Duodenal mucosa (tissue), 2 donors: ENCODE data around the gene PFN1.

Source experiments
- H3K27ac ChIP-seq: one replicate; pipeline ENCODE4 v1.7.0; 2013; ENCODE audit warnings: low read depth, low read length
- H3K27me3 ChIP-seq, 2 donors: one replicate each; pipeline ENCODE4 v1.7.0; 2013; ENCODE audit warnings: low read length in 2 of 2, control low read depth in 1 of 2; ENCODE audit not compliant: insufficient read depth in 2 of 2, control insufficient read depth in 1 of 2
- H3K36me3 ChIP-seq, 2 donors: one replicate each; pipeline ENCODE4 v1.7.0; 2013; ENCODE audit warnings: low read length in 2 of 2, control low read depth in 1 of 2; ENCODE audit not compliant: insufficient read depth in 2 of 2, control insufficient read depth in 1 of 2
- H3K4me1 ChIP-seq, 2 donors: one replicate each; pipeline ENCODE4 v1.7.0; 2013; ENCODE audit warnings: low read length in 2 of 2, control low read depth in 1 of 2; ENCODE audit not compliant: insufficient read depth in 2 of 2, control insufficient read depth in 1 of 2
- H3K4me3 ChIP-seq, 2 donors: one replicate each; pipeline ENCODE4 v1.7.0; 2013; ENCODE audit warnings: low read length in 2 of 2, low read depth in 1 of 2
- H3K9ac ChIP-seq, 2 donors: one replicate each; pipeline ENCODE4 v1.7.0; 2013; ENCODE audit warnings: low read length in 2 of 2, low read depth in 1 of 2
- H3K9me3 ChIP-seq, 2 donors: one replicate each; pipeline ENCODE4 v1.7.0; 2013; ENCODE audit warnings: low read length in 2 of 2, control low read depth in 1 of 2; ENCODE audit not compliant: control insufficient read depth in 1 of 2

Gene PFN1

DNA sequence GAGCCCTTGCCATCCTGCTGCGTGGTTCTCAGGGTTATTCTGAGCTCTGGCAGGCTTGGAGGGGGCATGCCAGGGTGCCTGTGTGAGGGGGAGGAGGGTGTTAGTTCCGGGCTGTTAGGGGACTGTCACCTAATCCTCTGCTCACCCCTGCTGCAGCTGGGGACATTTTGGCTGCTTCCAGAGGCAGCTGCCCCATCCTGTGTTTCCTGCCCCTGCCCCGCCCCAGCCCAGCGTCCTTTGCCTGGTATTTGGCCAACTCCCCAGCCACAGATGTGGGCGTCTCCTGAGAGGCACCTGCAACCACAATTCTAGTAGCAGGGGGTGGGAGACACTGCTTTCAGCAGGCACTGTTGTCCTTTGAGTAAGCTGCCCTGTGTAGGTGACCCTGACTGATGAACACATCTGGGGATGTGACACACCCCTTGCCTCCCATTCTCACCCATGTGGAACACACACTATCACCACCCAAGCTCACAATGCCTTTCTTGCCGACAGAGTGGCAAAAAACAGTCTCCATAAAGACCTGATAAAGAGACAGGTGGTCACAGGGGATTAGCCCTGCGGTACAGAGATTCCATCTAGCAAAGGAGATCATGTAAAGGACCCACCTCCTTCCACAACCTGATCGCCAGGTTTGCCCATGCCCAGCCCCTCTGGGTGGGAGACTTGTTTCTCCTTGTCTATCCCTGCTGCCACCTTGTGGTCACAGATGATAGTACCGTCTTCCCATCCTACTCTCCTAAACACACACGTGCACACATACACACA is 45.1 kb downstream of the PFN1 start, which contains the start of gene CHRNE:
Gene CHRNE (minus strand): TSS at position 48 of the 768 bp plus-strand sequence. CDS start 35 bp downstream, at position 13.
- peaks cover 10 to 13% of the 10 kb centered on the region in 2 donors for H3K27me3 ChIP-seq
- no peaks in the 10 kb centered on the region for H3K36me3 ChIP-seq
- H3K4me1 ChIP-seq: peaks cover 19 to 42% of the 10 kb centered on the region in 2 donors
- peak within 1 kb of the TSS in 1 of 2 donors; percentile 7 for H3K4me3 ChIP-seq
- no peaks in the 10 kb centered on the region for H3K9me3 ChIP-seq
- H3K27ac ChIP-seq: no peak within 1 kb of the TSS
- H3K9ac ChIP-seq: peak within 1 kb of the TSS in 1 of 2 donors; percentile 28

DNA sequence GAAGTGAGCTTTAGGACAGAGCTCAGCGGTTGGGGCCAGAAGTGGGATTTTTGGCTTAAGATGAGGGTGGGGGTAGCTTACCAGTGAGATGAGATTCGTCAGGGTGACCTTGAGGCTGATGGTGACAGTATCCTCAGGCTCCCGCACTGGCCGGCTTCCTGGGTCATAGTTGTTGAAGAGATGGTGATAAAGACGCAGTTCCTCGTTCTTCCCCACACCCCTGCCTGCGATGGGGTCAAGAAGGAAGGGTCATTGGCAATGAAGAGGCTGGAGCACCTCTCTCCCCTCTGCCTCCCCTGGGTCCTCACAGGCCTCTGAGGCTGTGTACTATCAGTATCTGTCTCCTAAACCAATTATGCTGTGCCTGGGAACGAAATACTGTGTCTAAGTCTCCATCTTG is 45.8 kb downstream of the PFN1 start:
- H3K9ac ChIP-seq: peak overlapping the region in 1 of 2 donors; percentile 28
- no peak overlapping the region for H3K4me3 ChIP-seq
- H3K27ac ChIP-seq: no peak overlapping the region
- no peaks in the 10 kb centered on the region for H3K36me3 ChIP-seq
- no peaks in the 10 kb centered on the region for H3K9me3 ChIP-seq
- peaks cover 17 to 42% of the 10 kb centered on the region in 2 donors for H3K4me1 ChIP-seq
- H3K27me3 ChIP-seq: peaks cover 10 to 13% of the 10 kb centered on the region in 2 donors

DNA sequence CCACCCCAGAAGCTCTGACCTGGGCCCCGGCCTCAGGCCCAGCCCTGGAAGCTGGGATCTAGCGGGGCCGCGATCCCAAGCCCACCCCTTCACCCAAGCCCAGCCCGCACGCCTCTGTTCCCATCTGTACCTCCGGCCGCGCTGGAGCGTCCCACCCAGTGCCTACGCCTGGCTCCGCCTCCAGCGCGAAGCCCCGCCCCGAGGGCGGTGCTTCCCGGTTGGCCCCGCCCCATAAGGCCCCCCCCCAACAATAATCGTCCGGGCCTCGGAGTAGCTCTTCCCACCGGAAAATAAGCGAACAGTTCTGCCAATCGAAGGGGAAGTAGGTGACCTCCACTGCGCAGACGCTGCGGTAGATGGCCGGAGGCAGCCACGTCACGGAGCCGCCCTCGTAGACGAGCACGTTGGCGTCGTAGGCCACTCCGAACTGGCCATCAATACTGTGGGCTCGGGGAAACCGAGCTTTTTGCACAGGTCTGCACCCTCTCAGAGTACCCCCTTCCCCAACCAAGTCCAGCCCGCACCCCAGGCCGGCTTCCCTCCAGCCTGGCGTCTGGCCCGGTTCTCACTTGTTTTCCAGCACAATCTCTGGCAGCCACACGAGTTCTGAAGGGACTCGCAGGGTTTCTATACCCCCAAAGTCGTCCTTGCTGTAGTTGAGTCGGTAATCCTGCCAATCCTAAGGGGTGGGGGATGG is 46.5 kb downstream of the PFN1 start:
- H3K4me3 ChIP-seq: peak overlapping the region in 1 of 2 donors; percentile 85
- H3K27ac ChIP-seq: no peak overlapping the region
- peak overlapping the region in 1 of 2 donors; percentile 31 for H3K9ac ChIP-seq
- peaks cover 17 to 42% of the 10 kb centered on the region in 2 donors for H3K4me1 ChIP-seq
- H3K9me3 ChIP-seq: no peaks in the 10 kb centered on the region
- peaks cover 3% of the 10 kb centered on the region in 2 donors for H3K36me3 ChIP-seq
- H3K27me3 ChIP-seq: peaks cover 10 to 13% of the 10 kb centered on the region in 2 donors

DNA sequence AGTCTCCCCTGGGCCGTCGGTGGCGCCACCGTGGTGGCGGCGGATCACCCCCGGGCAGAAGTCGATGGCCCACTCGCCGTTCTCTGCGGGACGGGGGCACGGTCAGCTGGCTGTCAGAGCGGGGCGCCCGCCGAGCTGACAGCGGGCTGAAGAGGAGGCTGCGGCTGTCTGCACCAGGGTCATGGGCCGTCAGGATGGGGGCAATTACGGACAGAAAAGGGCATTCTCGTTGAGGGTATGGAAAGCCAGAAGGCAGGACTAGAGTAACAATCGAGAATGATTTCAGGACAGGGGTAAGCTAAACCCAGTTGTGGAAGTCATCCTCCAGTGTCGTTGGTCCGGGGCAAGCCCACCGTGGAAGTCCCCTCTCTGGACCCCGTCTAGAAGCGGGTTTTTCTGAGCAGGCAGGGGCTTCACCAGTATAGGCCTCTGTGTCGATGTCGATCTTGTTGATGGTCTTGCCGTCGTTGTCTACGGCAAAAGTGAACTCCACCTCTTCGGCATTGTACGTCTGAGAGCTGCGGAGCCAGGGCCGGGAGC is 47.2 kb downstream of the PFN1 start:
- H3K9me3 ChIP-seq: no peaks in the 10 kb centered on the region
- H3K27me3 ChIP-seq: peaks cover 10 to 13% of the 10 kb centered on the region in 2 donors
- H3K36me3 ChIP-seq: peaks cover 7 to 9% of the 10 kb centered on the region in 2 donors
- H3K4me1 ChIP-seq: peaks cover 17 to 42% of the 10 kb centered on the region in 2 donors
- H3K27ac ChIP-seq: no peak overlapping the region
- peak overlapping the region; percentile 35 to 85 for H3K4me3 ChIP-seq
- peak overlapping the region in 1 of 2 donors; percentile 31 for H3K9ac ChIP-seq

DNA sequence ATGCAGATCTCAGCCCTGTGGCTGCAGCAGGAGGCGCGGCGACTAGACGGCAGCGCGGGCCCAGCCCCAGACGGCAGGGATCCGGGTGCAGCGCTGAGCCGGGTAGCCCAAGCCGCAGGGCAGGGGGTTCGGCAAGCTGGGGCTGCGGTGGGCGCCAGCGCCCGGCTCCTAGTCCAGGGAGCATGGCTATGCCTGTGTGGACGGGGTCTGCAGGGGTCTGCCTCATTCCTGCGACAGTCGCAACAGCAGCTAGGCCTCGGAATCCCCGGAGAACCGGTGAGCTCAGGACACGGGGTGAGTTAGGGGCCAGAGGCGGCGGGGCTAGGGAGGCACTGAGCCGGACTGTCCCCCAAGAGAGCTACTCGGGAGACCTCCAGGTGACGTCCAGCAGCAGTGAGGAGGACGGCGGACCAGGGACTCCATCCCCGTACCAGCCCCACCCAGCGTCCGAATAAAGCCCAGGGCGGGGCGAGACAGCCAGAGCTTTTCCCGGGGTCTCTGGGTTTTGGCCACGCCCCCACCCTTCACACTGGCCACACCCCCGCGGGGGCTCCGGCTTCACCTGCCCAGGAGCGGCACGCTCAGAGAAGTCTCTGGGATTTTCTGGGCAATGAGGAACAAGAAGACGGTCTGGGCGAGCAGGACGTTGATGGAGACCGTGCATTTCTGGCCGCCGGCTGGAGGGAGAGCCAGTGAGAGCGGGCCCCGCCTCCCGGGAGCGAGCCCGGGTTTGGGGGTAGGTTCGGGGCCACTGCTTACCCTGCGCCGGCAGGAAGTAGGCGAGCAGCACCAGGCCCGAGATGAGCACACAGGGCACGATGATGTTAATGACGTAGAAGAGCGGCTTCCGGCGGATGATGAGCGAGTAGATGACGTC is 47.9 kb downstream of the PFN1 start:
- Histone ChIP-seq H3K9me3 (no peaks in the 10 kb centered on the region), H3K36me3 (peaks cover 14 to 16% of the 10 kb centered on the region in 2 donors), H3K27me3 (peaks cover 10 to 13% of the 10 kb centered on the region in 2 donors), H3K4me1 (peaks cover 17 to 42% of the 10 kb centered on the region in 2 donors), H3K9ac (peak overlapping the region in 1 of 2 donors; percentile 73), H3K27ac (no peak overlapping the region), H3K4me3 (peak overlapping the region; percentile 35 to 85)

DNA sequence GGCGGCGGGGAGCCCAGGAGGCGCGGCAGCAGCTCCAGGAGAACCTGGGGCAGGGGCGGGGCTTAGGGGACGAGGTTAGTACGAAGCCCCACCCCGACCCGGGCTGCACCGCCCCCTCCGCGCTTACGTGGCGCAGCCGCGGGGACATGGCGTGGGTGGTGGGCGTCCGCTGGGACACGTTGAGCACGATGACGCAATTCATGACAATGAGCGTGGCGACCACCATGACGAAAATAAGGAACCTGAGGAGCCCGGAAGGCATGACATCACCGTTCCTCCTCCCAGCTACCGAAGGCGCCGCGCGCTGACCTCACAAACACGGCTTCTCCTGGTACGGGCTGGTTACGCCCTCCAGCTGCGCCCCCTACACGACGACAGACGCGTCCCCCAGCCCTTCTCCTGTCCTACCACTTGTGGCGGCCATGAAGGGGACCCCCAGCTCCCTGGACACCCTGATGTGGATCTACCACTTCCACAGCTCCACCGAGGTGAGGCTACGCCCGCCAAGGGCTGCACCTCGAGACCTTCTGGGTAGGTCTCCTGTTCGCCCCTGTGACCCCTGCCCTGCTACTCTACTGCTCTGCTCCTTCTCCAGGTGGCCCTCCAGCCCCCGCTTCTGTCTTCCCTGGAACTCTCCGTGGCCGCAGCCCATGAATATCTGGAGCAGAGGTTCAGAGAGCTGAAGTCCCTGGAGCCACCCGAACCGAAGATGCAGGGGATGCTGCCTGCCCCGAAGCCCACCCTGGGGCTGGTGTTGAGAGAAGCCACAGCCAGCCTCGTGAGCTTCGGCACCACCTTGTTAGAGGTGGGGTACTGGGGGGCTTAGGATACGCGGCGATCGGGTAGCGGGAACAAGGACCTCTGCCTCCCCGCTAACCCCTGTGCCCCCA is 48.7 kb downstream of the PFN1 start, which contains the start of gene C17orf107:
Gene C17orf107 (plus strand): TSS at position 196 of the 890 bp plus-strand sequence. CDS start 227 bp downstream, at position 423.
- Histone ChIP-seq H3K27ac (peak within 1 kb of the TSS; percentile 10), H3K4me1 (peaks cover 17 to 42% of the 10 kb centered on the region in 2 donors), H3K9me3 (no peaks in the 10 kb centered on the region), H3K27me3 (peaks cover 10 to 13% of the 10 kb centered on the region in 2 donors), H3K9ac (peak within 1 kb of the TSS; percentile 55 to 73), H3K36me3 (peaks cover 22 to 25% of the 10 kb centered on the region in 2 donors), H3K4me3 (peak within 1 kb of the TSS; percentile 79 to 85)

DNA sequence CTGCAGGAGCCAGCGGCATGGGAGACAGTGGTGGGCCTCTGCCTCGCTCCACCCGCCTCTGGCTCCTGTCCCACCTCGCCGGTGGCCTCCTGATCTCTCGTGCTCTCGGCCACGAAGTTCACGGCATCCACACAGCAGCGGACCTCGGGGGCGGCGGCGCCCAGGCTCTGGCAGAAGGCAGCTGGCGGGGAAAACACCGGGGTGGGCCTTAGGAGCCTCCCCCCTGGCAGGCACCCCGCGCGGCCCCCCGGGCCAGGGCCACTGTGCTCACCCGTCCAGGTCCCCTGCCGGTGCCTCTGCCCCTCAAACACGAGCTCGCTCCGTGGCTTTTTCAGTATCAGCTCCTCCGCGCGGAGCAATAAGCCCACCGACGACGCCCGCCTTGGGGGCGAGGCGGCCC is 49.4 kb downstream of the PFN1 start:
- no peak overlapping the region for H3K27ac ChIP-seq
- H3K9ac ChIP-seq: peak overlapping the region in 1 of 2 donors; percentile 39

DNA sequence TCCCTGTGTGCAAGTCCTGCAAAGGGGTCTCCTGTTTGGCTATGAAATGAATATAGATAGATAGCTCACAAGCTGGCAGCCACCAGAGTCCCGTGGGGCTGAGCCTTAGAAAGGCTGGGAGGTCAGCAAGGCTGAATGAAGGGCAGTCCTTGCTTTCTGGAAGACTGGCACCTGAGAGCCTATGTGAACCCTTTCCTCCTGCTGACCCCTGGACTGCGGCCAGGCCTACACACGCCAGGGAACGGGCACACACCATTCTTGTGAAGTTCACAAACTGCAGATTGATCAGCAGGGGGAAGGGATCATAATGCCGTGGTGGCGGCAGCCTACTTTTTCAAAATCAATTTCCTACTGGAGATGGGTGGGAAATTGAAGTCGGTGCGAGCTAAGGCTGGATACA is 50.0 kb downstream of the PFN1 start:
- Histone ChIP-seq H3K36me3 (peaks cover 33 to 38% of the 10 kb centered on the region in 2 donors), H3K9ac (no peak overlapping the region), H3K4me1 (peaks cover 15 to 39% of the 10 kb centered on the region in 2 donors), H3K9me3 (no peaks in the 10 kb centered on the region), H3K27me3 (peaks cover 10 to 13% of the 10 kb centered on the region in 2 donors), H3K4me3 (no peak overlapping the region), H3K27ac (no peak overlapping the region)

More for the DNA sequence above, 49.4 kb downstream of the PFN1 start:
- peak overlapping the region; percentile 79 to 85 for H3K4me3 ChIP-seq
- H3K36me3 ChIP-seq: peaks cover 29 to 32% of the 10 kb centered on the region in 2 donors
- no peaks in the 10 kb centered on the region for H3K9me3 ChIP-seq
- H3K27me3 ChIP-seq: peaks cover 10 to 13% of the 10 kb centered on the region in 2 donors
- peaks cover 17 to 42% of the 10 kb centered on the region in 2 donors for H3K4me1 ChIP-seq
